Renal cortex interstitium (tissue), 11 donors: ENCODE measurements around the gene DDX51. TPM values are rescaled to one million over a fixed set of nuclear protein-coding genes. Genes with fewer than 3 reads are reported as not detected.
"Not testable (repeated sequence)": the region's sequence is repeated elsewhere in the genome, so short reads cannot be mapped to it uniquely, and the experiment has no call there.

Experiments
- DNase-seq, 11 donors: peaks; one replicate each; pipeline ENCODE4 v3.0.0-alpha.2; 2013; ENCODE audit warnings: low read depth in 9 of 11, low spot score in 4 of 11; ENCODE audit errors: extremely low read depth in 1 of 11
- polyA plus RNA-seq, 3 donors: library from polyadenylated mRNA; unstranded; fragments of 120-200 nt; gene quantifications; one replicate each; pipeline ENCODE4 v1.2.1, GENCODE V29; 2013; ENCODE audit not compliant: insufficient read length in 3 of 3

DDX51 gene
- polyA plus RNA-seq, 3 donors: 14.8 to 24.3 (median 20.1) TPM

GRCh38 chr12:132148368-132149045 lies 4.4 kb upstream of the DDX51 start:
- DNase-seq: no peak

GRCh38 chr12:132147423-132148367 lies 3.6 kb upstream of the DDX51 start:
- no peak for DNase-seq

- DNase-seq: no peak
Observed at GRCh38 chr12:132146772-132147422, 2.8 kb upstream of the DDX51 start.

GRCh38 chr12:132146098-132146497 lies 2.0 kb upstream of the DDX51 start:
- DNase-seq: no peak

- DNase-seq: no peak
Observed at GRCh38 chr12:132145334-132145733, 1.2 kb upstream of the DDX51 start.

GRCh38 chr12:132144810-132145168 lies 670 bp upstream of the DDX51 start:
- no peak for DNase-seq

- DNase-seq: no peak
Observed at GRCh38 chr12:132143336-132144071, 615 bp downstream of the DDX51 start.

- DNase-seq: no peak
Observed at GRCh38 chr12:132142679-132143335, 1.3 kb downstream of the DDX51 start.

GRCh38 chr12:132141976-132142678 lies 2.0 kb downstream of the DDX51 start:
- no peak for DNase-seq

GRCh38 chr12:132140918-132141841 lies 2.9 kb downstream of the DDX51 start:
- no peak for DNase-seq

- no peak for DNase-seq
Observed at GRCh38 chr12:132140501-132140900, 3.6 kb downstream of the DDX51 start.

GRCh38 chr12:132139912-132140311 lies 4.2 kb downstream of the DDX51 start:
- no peak for DNase-seq

- no peak for DNase-seq
Observed at GRCh38 chr12:132138941-132139871, 4.9 kb downstream of the DDX51 start.

- no peak for DNase-seq
Observed at GRCh38 chr12:132137483-132138125, 6.5 kb downstream of the DDX51 start.

GRCh38 chr12:132136226-132136625 lies 7.9 kb downstream of the DDX51 start:
- DNase-seq: not testable (repeated sequence)
